Measurements from ENCODE around the gene RGS6. TPM values are rescaled to one million over a fixed set of nuclear protein-coding genes. Genes with fewer than 3 reads are reported as not detected.

The RGS6 gene
- total RNA-seq, 1 donor from 2014 or later = 1.1 TPM

GRCh38 chr14:72155379-72155993, 223.3 kb downstream of the RGS6 start:
- DNase-seq (ENCODE audit: low spot score) = no peak

- no peak for DNase-seq (ENCODE audit: low spot score)
These were observed 232.4 kb downstream of the RGS6 start for GRCh38 chr14:72164420-72165228.

GRCh38 chr14:72165229-72165698, 233.0 kb downstream of the RGS6 start:
- DNase-seq (ENCODE audit: low spot score) = no peak

- DNase-seq (ENCODE audit: low spot score) = no peak
These were observed 237.3 kb downstream of the RGS6 start for GRCh38 chr14:72169521-72169920.

GRCh38 chr14:72172049-72172448, 239.8 kb downstream of the RGS6 start:
- DNase-seq (ENCODE audit: low spot score) = no peak

GRCh38 chr14:72172597-72172996, 240.4 kb downstream of the RGS6 start:
- DNase-seq (ENCODE audit: low spot score) = no peak

GRCh38 chr14:72173038-72173720, 240.9 kb downstream of the RGS6 start:
- no peak for DNase-seq (ENCODE audit: low spot score)

- DNase-seq (ENCODE audit: low spot score) = no peak
These were observed 245.0 kb downstream of the RGS6 start for GRCh38 chr14:72177251-72177650.

GRCh38 chr14:72178517-72178916, 246.3 kb downstream of the RGS6 start:
- DNase-seq (ENCODE audit: low spot score) = no peak

GRCh38 chr14:72182708-72183432, 250.6 kb downstream of the RGS6 start:
- DNase-seq (ENCODE audit: low spot score) = no peak

GRCh38 chr14:72183631-72184030, 251.4 kb downstream of the RGS6 start:
- no peak for DNase-seq (ENCODE audit: low spot score)

GRCh38 chr14:72186523-72186922, 254.3 kb downstream of the RGS6 start:
- DNase-seq (ENCODE audit: low spot score) = no peak

GRCh38 chr14:72196237-72197015, 264.2 kb downstream of the RGS6 start:
- no peak for DNase-seq (ENCODE audit: low spot score)

- DNase-seq (ENCODE audit: low spot score) = no peak
These were observed 269.4 kb downstream of the RGS6 start for GRCh38 chr14:72201645-72202044.

- DNase-seq (ENCODE audit: low spot score) = no peak
These were observed 281.2 kb downstream of the RGS6 start for GRCh38 chr14:72213424-72213823.

- DNase-seq (ENCODE audit: low spot score) = no peak
These were observed 282.9 kb downstream of the RGS6 start for GRCh38 chr14:72215080-72215479.

- no peak for DNase-seq (ENCODE audit: low spot score)
These were observed 284.9 kb downstream of the RGS6 start for GRCh38 chr14:72217135-72217534.

GRCh38 chr14:72222046-72222445, 289.8 kb downstream of the RGS6 start:
- no peak for DNase-seq (ENCODE audit: low spot score)

- no peak for DNase-seq (ENCODE audit: low spot score)
These were observed 304.4 kb downstream of the RGS6 start for GRCh38 chr14:72236629-72237028.

GRCh38 chr14:72237722-72238666, 305.8 kb downstream of the RGS6 start:
- DNase-seq (ENCODE audit: low spot score) = no peak

Measured in mucosa of gallbladder (tissue), 1 donor.